ENCODE measurements around the gene NPIPA7.
"Not testable (repeated sequence)": the region's sequence is repeated elsewhere in the genome, so short reads cannot be mapped to it uniquely, and the experiment has no call there.

DNA sequence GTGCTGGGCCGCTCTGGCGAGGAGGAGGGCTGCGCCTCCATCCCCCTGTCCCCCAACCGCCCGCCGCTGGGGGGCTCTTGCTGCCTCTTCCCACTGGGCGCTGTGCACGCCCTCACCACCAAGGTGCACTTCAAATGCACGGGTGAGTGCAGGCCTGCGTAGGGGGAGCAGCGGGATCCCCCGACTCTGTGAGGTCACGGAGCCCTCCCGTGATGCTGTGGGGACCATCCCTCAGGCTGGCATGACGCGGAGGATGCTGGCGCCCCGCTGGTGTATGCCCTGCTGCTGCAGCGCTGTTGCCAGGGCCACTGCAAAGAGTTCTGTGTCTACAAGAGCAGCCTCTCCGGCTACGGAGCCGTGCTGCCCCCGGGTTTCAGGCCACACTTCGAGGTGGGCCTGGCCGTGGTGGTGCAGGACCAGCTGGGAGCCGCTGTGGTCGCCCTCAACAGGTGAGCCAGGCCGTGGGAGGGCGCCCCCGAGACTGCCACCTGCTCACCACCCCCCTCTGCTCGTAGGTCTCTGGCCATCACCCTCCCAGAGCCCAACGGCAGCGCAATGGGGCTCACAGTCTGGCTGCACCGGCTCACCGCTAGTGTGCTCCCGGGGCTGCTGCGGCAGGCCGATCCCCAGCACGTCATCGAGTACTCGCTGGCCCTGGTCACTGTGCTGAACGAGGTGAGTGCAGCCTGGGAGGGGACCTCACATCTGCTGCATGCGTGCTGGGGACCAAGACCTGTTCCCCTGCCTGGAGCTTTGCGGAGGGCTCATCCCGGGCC is 9.7 kb upstream of the NPIPA7 start:
- not testable (repeated sequence) for TF ChIP-seq CTCF (IDR thresholded peaks at IDR 0.05; ENCODE audit: insufficient read depth, low read length); SPI1 (IDR thresholded peaks at IDR 0.05; ENCODE audit: borderline replicate concordance, low read depth); REST (IDR thresholded peaks at IDR 0.05; ENCODE audit: insufficient replicate concordance, low read depth); POLR2AphosphoS5 (IDR thresholded peaks at IDR 0.05; ENCODE audit: low read depth); GABPA (IDR thresholded peaks at IDR 0.05; ENCODE audit: low read depth)
